Transverse colon (tissue), 4 donors: ENCODE measurements around the gene PCDHB12.

ENCODE experiments used
- EP300 ChIP-seq: sonication (generic); formaldehyde crosslinking; IDR thresholded peaks from one replicate; pipeline ENCODE4 v1.6.1; 2017; ENCODE audit warnings: antibody characterized with exemption, low read depth
- POLR2A ChIP-seq: fragments of 450-650 bp; IDR thresholded peaks from one replicate; pipeline ENCODE4 v1.6.1; 2016; ENCODE audit warnings: antibody characterized with exemption, mild to moderate bottlenecking, moderate library complexity
- POLR2AphosphoS5 ChIP-seq, 3 donors: sonication (generic); formaldehyde crosslinking; IDR thresholded peaks; one replicate each; pipeline ENCODE4 v1.6.1; 2016; ENCODE audit warnings: antibody characterized with exemption in 3 of 3
- TF ChIP-seq, protein P1 (sequence below), 5 experiments: fragments of 200-600 bp in 3 of 5; fragments of 450-650 bp in 2 of 5; sonication (generic) in 3 of 5; IDR thresholded peaks; 1 replicate in 2 of 5; 2 replicates in 3 of 5; pipeline ENCODE4 v1.5.1; 2016 to 2017; ENCODE audit warnings: antibody characterized with exemption in 5 of 5, inconsistent platforms in 3 of 5, mild to moderate bottlenecking in 2 of 5, moderate library complexity in 1 of 5

DNA sequence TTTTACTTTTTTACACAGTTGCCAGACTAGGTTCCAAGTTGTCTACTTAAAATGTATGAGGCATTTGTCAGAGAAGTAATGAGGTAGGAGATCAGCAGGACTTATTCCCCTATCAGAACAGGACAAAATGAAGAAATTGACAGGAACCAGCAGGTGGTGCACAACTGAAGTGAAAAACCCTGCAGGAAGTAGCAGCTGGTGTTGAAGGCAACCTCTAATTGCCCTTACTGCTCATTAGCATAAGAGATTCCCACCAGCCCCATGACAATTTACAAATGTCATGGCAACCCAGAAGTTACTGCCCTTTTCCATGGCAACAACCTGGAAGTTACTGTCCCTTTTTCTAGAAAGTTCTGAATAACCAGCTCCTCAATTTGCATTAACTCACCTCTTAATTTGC is 42.1 kb downstream of the PCDHB12 start:
- TF ChIP-seq, protein P1, sequence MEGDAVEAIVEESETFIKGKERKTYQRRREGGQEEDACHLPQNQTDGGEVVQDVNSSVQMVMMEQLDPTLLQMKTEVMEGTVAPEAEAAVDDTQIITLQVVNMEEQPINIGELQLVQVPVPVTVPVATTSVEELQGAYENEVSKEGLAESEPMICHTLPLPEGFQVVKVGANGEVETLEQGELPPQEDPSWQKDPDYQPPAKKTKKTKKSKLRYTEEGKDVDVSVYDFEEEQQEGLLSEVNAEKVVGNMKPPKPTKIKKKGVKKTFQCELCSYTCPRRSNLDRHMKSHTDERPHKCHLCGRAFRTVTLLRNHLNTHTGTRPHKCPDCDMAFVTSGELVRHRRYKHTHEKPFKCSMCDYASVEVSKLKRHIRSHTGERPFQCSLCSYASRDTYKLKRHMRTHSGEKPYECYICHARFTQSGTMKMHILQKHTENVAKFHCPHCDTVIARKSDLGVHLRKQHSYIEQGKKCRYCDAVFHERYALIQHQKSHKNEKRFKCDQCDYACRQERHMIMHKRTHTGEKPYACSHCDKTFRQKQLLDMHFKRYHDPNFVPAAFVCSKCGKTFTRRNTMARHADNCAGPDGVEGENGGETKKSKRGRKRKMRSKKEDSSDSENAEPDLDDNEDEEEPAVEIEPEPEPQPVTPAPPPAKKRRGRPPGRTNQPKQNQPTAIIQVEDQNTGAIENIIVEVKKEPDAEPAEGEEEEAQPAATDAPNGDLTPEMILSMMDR (IDR thresholded peaks at IDR 0.05): no peak
- TF ChIP-seq POLR2A (no peak), EP300 (no peak), POLR2AphosphoS5 (IDR thresholded peaks at IDR 0.05) (no peak)
